Measurements from ENCODE around the gene TNRC6C.

DNA sequence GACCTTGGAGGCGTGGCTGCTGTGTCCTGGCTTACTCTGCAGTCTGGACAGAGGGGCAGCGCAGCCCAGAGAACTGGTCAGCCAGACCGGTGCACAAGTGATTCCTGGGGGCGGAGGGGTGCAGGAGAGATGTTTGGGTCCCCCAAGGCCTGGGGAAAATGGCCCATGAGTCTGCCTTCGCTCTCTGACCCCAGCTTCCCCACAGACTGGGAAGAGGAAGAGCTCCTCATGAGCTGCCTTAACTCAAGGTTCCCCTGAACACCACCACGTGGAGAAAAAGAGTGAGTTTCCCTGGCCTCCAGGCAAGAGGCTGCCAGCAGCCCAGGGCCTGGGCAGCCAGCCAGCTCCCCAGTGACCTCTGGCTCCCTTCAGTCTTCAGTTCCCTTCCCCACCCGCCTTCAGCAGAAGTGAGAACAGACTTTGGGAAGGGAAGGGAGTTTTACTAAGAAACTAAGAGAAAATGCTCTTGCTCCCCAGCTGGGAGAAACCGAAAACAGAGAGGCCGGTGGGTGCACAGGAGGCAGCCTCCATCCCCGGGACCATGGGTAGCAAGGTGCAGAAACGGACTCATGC lies 185.7 kb downstream of the TNRC6C start:
- TF ChIP-seq POLR2A (IDR thresholded peaks at IDR 0.05) (no peak), CTCF (IDR thresholded peaks at IDR 0.05 in 4 of 5, conservative IDR thresholded peaks at IDR 0.05 in 1 of 5) (no peak)
